Mesodermal cell (in vitro differentiated cells): ENCODE measurements around the gene SLC25A11.

Source experiments
- H3K27ac ChIP-seq: 2 replicates; pipeline ENCODE4 v1.7.0; 2013; ENCODE audit warnings: mild to moderate bottlenecking, low read depth, low read length, moderate library complexity; ENCODE audit not compliant: severe bottlenecking
- H3K36me3 ChIP-seq: 2 replicates; pipeline ENCODE4 v1.7.1; 2013; ENCODE audit warnings: mild to moderate bottlenecking, low read length, moderate library complexity; ENCODE audit not compliant: control insufficient read depth, insufficient read depth
- H3K4me1 ChIP-seq: one replicate; pipeline ENCODE4 v1.7.1; 2013; ENCODE audit warnings: mild to moderate bottlenecking, low read length; ENCODE audit not compliant: insufficient read depth, control insufficient read depth, poor library complexity, severe bottlenecking
- H3K4me3 ChIP-seq: 2 replicates; pipeline ENCODE4 v1.7.0; 2013; ENCODE audit warnings: low read length, control low read depth, mild to moderate bottlenecking; ENCODE audit not compliant: insufficient read depth, poor library complexity, severe bottlenecking; ENCODE audit errors: extremely low read depth
- H3K9me3 ChIP-seq: 2 replicates; pipeline ENCODE4 v1.7.1; 2013; ENCODE audit warnings: mild to moderate bottlenecking, low read length, moderate library complexity; ENCODE audit not compliant: control insufficient read depth
- WGBS, 2 experiments: methylation state at CpG; one replicate each; pipeline ENCODE4 v1.1.5; 2013; ENCODE audit warnings: missing lambda C conversion rate in 2 of 2; ENCODE audit not compliant: insufficient coverage in 2 of 2; 5-methylcytosine and 5-hydroxymethylcytosine counted together

SLC25A11 gene

DNA sequence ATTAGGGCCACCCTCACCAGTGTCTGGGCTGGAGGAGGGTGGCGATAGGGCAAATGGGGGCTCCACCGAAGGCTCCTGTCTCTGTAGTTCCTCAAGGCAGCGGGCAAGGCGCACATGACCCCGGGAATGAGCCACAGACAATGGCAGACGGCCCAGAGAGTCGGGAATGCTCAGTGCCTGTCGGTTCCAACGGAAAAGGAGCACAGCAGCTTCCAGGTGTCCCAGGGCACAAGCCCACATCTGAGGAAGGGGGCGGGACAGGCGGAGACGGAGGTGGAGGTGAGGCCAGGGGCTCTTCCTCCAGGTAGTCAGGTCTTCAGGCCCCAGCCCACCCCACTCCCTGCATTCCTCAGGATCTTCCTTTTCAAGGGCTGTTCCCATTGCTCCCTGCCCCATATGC is 32.9 kb upstream of the SLC25A11 start:
- WGBS, 2 experiments: 80 to 91% methylated on average over 8 to 12 of the region's 12 CpGs
- Histone ChIP-seq H3K9me3 (no peaks in the 10 kb centered on the region), H3K27ac (no peak overlapping the region), H3K4me3 (no peak overlapping the region), H3K36me3 (peaks cover 61% of the 10 kb centered on the region), H3K4me1 (peaks cover 6% of the 10 kb centered on the region)

DNA sequence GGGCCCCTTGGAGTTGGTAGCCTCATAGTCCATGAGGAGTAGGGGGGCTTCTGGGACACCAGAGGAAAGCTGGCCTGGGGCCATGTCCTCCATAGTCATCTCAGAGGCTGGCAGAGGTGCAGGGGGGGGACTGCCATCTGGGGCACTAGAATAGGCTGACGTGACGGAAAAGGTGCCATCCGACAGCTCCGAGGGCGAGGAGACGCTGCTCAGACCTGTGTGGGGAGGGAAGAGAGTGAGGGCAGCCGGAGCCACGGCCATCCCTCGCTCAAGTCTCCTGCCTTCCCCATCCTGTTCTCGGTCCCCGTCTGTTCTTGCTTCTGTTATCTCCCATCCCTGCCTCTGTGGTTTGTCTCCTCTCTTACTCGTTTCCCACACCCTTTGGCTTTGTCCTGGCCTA is 32.5 kb upstream of the SLC25A11 start:
- Histone ChIP-seq H3K36me3 (peaks cover 56% of the 10 kb centered on the region), H3K4me1 (peaks cover 6% of the 10 kb centered on the region), H3K9me3 (no peaks in the 10 kb centered on the region), H3K27ac (no peak overlapping the region), H3K4me3 (no peak overlapping the region)
- WGBS, 2 experiments: 87 to 92% methylated on average over 6 of the region's 12 CpGs

DNA sequence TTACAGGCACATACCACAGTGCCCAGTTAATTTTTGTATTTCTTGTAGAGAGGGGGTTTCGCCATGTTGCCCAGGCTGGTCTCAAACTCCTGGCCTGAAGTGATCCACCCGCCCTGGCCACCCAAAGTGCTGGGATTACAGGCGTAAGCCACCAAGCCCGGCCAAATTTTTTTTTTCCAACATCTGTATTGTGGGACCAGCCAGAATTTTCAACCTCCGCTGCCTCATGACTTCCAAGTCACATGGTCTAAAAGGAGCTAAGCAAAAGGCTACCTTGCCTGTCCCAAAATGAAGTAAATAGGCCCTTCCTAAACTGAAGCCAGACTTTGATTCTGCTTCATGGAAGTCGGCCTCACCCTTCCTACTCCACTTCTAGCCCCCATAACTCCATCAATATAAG is 32.0 kb upstream of the SLC25A11 start:
- peaks cover 52% of the 10 kb centered on the region for H3K36me3 ChIP-seq
- WGBS, 2 experiments: 84 to 98% methylated on average over 4 to 5 of the region's 6 CpGs
- H3K4me3 ChIP-seq: no peak overlapping the region
- no peaks in the 10 kb centered on the region for H3K9me3 ChIP-seq
- no peak overlapping the region for H3K27ac ChIP-seq
- H3K4me1 ChIP-seq: peaks cover 6% of the 10 kb centered on the region

DNA sequence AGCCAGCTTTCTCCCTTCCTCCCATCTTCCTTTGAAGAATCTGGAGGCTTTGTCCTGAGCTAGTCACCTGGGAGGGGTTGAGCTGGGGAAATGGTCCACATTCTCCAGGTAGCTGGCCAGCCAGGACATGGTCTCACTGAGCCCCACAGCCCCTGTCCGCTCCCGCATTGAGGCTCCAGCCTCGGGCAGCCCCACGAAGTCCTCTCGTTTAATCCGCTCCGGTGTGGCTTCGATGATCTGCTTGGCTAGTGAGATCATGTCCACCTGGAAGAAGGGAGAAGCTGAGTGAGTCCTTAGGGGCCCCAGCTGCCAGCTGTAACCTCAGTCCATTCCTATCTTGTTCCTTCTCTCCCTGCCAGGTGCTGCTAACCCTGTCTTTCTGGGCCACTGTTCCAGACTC is 30.4 kb upstream of the SLC25A11 start:
- peaks cover 54% of the 10 kb centered on the region for H3K36me3 ChIP-seq
- H3K4me3 ChIP-seq: no peak overlapping the region
- WGBS, 2 experiments: 96 to 100% methylated on average over 1 to 5 of the region's 8 CpGs
- H3K9me3 ChIP-seq: peaks cover 1% of the 10 kb centered on the region
- H3K4me1 ChIP-seq: peaks cover 10% of the 10 kb centered on the region
- H3K27ac ChIP-seq: no peak overlapping the region

DNA sequence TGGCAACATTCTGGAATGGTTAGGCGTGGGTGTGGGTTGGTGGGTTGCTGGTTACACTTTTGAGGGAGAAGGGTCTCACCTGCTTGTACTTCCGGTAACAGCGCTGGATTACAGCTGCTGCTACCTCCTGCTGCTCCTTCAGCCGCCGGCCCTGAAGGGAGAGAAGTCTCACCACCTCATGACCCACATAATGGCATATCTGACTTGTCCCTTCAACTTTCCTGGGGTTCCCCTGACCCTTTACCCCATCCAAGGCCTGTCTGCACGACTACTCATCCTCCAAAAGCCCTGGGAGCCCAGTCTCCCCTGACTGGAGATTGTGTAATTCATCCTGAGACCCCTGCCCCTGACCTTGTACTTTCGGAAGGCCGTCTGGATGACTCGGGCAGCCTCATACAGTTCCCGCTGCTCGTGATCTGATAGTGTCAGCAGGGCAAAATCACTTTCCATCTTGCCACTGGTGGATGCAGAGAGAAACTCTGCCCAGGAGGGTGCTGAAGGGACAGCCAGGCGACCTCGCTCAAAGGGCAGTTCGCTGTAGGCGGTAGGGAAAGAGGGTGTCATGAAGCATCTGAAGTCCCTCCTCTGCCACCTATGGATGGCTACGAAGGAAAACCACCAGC is 29.8 kb upstream of the SLC25A11 start:
- Histone ChIP-seq H3K36me3 (peaks cover 60% of the 10 kb centered on the region), H3K9me3 (peaks cover 4% of the 10 kb centered on the region), H3K4me1 (peaks cover 10% of the 10 kb centered on the region), H3K27ac (peak overlapping the region; percentile 97), H3K4me3 (peak overlapping the region; percentile 81)
- WGBS, 2 experiments: 86% methylated on average over 16 of the region's 16 CpGs

DNA sequence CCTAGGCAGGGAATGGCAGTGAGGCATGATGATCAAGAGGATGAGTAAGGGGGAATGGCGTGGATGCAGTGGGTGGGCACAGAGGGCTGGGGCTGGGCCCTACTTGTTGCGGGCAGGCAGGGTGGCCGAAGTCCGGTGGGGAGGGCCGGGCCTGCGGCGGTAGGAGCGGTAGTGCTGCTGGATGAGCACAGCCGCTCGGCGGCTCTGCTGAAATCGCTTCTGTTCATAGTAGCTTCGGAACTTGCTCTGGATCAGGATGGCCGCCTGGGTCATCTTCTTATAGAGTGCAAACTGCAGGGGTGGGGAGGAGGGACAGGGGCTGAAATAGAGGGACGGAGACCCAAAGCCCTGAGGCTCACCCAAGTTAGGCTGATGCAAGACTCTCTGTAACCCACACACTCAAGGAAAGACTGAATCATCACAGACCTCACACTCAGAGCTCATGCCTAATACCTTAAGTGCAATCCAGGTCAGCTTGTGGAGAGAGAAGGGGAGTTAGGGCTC is 29.3 kb upstream of the SLC25A11 start:
- 9 to 29% methylated on average over 14 to 15 of the region's 15 CpGs for WGBS, 2 experiments
- Histone ChIP-seq H3K9me3 (peaks cover 4% of the 10 kb centered on the region), H3K36me3 (peaks cover 57% of the 10 kb centered on the region)

DNA sequence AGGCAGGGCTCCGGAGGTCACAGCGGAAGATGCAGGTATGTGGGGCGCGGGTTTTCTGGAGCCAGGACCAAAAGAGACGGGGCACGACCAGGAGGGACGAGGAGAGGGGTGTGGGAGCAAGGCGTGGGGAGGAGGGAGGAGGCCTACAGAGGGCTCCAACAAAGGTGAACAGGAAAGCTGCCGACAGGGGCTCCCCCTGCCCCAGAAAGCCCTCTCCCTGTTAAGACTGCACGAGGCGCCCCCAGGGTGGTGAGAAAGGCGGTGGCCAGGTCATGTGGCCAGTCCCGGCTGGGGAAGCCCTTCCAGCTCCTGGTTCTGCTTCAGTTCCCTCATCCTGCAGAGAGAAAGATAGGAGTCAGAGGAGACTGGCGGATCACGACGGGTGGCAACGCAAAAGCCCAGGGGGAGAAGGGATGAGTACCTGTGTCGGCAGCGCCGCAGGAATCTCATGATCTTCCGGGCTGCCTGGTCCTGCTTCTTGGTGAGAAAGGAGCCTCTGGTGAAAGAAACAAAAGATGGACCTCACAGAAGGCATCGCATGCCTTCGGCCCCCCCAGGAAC is 28.7 kb upstream of the SLC25A11 start:
- 2 to 3% methylated on average over 15 to 18 of the region's 23 CpGs for WGBS, 2 experiments

More for the DNA sequence above, 29.3 kb upstream of the SLC25A11 start:
- Histone ChIP-seq H3K4me1 (peaks cover 10% of the 10 kb centered on the region), H3K4me3 (peak overlapping the region; percentile 81), H3K27ac (peak overlapping the region; percentile 97)

DNA sequence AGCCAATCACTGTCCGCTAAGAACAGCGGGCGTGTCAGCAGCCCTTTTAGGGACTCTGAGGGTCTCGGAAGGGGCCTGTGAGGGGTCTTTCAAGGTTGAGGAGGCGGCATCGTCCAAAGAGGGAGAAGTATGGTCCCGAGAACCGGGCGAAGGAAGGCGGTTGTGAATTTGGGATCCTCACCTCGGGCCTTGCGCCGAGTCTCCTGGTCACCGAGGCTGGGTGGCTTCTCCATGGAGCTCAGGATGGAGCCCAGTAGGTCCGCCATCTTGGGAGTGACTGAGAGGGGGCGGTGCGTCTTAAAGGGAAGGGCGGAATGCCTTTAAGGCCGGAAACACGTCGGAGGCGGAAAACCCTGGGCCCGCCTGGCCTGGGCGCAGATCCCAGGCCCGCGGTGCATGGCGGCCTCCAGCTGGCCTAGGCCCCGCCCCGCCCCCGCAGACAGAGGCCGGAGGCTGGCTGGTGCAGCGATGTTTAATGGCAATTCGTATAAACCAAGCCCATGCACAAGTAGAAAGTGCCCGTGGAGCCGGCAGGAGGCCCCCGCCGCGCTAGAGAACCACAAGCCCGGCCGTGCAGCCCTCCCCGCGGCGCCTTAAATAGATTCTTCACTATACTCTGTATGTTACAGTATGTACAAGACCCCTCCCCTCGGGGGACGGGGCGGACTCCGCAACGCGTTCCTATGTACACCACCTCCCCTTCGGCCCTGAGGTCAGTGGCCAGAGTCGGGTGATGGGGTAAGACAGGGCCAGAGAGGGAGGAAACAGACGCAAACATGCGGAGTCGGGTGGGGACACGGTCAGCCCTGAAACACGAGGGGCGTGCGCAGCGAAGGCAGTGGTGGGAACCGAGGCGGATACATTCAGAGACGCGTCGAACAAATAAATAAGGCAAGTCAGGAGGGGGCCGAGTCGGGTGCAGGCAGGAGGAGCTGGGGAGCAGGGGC is 28.0 kb upstream of the SLC25A11 start, which contains the start of gene SPAG7:
Gene SPAG7, minus strand, starts transcription at position 279 of the 947 bp plus-strand sequence. Its CDS starts 13 bp downstream, at position 266.
- Histone ChIP-seq H3K36me3 (peaks cover 55% of the 10 kb centered on the region), H3K4me1 (peaks cover 10% of the 10 kb centered on the region), H3K4me3 (peak within 1 kb of the TSS; percentile 81), H3K9me3 (peaks cover 4% of the 10 kb centered on the region), H3K27ac (peak within 1 kb of the TSS; percentile 97)
- 1% methylated on average over 49 to 54 of the region's 66 CpGs for WGBS, 2 experiments

More for the DNA sequence above, 28.7 kb upstream of the SLC25A11 start:
- H3K4me1 ChIP-seq: peaks cover 10% of the 10 kb centered on the region
- H3K27ac ChIP-seq: peak overlapping the region; percentile 97
- H3K9me3 ChIP-seq: peaks cover 4% of the 10 kb centered on the region
- H3K4me3 ChIP-seq: peak overlapping the region; percentile 81
- peaks cover 53% of the 10 kb centered on the region for H3K36me3 ChIP-seq

DNA sequence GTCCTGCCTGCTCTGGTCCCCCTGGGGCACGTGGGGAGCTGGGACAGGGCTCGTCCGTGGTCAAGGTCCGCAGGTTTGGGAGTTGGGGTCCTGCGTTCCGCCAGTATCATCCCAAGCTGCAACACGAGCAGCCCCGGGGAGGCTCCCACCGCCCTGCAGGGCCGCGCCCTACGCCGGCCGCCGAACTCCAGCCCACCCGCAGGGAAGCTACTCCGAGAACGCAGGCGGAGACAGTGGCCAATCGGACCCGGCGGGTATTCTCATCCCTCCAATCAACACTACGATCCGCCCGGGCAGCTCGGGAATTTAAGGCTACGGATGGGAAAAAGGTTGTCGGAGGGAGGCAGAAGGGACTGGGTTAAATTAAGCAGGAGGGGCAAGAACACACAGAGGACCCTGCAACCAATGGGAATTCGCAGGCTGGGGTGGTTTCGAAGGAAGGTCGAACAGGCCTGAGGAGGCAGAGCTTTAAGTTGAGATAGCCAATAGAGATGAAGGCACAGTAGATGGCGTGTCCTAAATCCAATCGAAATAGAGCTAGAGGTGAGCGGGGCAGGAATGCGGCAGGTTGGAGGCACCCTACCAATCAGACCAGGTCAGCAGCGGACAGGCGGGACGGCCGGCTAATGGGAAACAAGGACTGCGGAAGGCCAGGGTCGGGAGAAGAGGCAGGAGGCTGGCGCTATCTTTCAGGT is 27.1 kb upstream of the SLC25A11 start:
- peaks cover 53% of the 10 kb centered on the region for H3K36me3 ChIP-seq
- H3K4me3 ChIP-seq: peak overlapping the region; percentile 81
- H3K9me3 ChIP-seq: peaks cover 4% of the 10 kb centered on the region
- H3K27ac ChIP-seq: peak overlapping the region; percentile 97
- WGBS, 2 experiments: 1 to 2% methylated on average over 24 to 28 of the region's 42 CpGs
- peaks cover 10% of the 10 kb centered on the region for H3K4me1 ChIP-seq
